ENCODE data around the gene USP31.
A peak's percentile ranks its signal among the peaks of the same experiment; 100 is the strongest.

Gene USP31

DNA sequence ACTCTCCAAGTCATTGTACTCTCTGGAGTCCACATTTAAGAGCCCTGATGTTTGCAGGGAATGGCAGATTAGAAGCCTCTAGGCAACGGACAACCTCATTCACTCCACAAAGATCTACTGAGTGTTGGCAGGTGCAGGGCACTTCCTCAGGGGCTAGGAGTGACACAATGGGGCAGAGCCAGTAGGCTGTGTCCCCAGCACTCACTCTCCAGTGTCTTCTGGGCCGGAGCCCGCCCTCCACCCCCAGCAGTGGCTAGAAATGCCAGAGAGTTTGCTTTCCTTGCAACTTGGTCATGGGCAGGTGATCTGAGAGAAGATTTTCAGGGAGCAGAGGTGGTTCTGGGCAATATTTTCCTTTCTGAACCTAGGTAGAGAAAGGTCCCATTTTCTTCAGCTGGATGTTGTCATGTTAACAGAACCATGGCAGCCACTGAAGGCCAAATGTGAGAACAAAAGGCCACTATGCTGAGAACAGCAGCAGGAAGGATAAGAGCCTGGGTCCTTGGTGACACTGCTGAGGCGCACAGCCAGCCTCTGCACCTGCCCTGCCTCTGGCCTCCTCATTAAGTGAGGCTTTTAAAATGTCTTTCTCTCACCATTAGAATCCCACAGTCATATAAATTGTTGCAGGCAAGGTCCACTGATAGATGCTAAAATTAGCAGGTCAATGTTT is 96.2 kb downstream of the USP31 start:
- DNase-seq, result no peak

- no peak for DNase-seq
These were observed 97.0 kb downstream of the USP31 start for GRCh38 chr16:23052221-23052620.

- peak; percentile 57 for DNase-seq
These were observed 97.7 kb downstream of the USP31 start for GRCh38 chr16:23051587-23051986.

DNA sequence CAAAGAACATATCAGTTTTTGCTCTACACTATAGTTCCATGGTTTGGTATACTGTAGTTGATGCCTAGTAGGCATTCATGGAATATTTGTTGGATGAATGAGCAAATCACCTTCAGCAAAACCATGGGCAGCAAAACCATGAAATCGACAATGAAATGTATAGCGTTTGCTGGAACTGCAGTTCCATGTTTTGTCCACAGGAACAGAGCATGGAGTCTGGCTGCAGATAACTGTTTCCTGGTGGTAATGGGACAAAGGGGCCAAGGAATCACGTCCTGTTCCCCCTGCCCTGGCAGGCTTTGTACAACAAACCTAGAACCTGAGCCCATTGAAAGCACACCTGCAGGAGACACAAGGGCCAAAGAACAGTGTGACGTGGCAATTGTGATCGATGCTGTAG is 101.1 kb downstream of the USP31 start:
- no peak for DNase-seq

DNA sequence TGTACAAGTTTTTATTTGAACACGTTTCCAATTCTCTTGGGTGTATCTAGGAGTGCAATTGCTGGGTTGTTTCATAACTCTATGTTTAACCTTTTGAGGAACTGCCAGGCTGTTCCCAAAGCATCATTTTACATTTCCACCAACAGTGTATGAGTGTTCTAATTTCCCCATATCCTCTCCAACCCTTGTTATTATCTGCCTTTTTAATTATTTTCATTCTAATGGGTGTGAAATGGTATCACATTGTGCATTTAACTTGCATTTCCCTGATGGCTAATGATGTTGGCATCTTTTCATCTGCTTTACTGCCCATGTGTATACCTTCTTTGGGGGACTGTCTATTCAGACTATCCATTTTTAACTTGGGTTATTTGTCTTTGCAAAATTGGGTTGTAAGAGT is 104.2 kb downstream of the USP31 start:
- DNase-seq, result no peak

- no peak for DNase-seq
These were observed 109.0 kb downstream of the USP31 start for GRCh38 chr16:23040246-23040645.

DNA sequence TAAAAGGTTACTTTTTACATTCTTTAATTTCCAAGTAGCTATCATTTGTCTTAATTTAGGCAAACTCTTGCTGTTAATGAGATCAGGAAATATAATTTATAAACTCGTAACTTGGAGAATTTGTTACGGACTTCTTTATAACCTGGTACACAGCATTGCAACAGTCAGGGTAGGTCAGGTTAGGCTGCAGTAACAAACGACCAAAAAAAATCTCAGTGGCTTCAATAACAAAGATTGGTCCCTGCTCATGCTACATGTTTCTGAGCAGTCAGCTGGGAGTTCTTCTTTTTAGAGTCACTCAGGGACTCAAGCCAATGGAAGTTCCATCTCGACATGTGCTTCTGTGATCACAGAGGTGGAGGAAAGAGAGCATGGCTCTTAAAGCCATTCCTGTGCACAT is 110.1 kb downstream of the USP31 start:
- no peak for DNase-seq

DNA sequence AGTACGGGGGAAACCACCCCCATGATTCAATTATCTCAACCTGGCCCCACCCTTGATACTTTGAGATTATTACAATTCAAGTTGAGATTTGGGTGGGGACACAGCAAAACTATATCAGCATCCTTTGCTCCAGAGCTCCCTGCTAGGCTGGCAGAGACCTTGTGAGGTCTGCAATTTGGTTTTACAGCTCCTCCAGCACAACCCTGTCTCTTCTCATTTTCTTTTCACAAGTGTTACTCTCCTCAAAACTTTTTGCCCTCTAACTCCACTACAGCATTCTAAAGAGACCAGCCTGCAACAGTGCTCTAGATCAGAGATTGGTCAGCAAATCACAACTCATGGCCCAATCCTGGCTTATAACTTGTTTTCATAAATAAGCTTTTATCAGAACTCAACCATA is 114.0 kb downstream of the USP31 start:
- no peak for DNase-seq

DNA sequence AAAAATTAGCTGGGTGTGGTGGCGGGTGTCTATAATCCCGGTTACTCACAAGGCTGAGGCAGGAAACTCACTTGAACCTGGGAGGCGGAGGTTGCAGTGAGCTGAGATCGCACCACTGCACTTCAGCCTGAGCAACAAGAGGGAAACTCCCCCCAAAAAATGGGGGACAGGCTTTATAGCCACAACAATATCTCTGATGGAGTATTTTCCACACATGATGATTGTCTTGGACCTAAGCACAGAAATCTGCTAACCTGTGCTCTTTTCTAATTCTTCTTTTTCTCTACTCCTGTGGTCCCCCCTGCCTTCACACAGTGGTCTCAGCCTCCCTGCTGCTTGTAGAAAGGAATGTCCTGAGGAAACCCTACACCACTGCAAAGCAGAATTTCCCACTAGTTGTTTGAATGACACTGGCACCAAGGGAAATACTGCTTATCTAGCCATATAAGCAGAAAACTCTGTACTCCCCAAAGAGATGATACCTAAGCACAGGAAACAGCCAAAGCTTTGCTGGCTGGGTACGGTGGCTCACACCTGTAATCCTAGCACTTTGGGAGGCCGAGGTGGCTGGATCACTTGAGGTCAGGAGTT is 117.6 kb downstream of the USP31 start:
- DNase-seq, result no peak

DNA sequence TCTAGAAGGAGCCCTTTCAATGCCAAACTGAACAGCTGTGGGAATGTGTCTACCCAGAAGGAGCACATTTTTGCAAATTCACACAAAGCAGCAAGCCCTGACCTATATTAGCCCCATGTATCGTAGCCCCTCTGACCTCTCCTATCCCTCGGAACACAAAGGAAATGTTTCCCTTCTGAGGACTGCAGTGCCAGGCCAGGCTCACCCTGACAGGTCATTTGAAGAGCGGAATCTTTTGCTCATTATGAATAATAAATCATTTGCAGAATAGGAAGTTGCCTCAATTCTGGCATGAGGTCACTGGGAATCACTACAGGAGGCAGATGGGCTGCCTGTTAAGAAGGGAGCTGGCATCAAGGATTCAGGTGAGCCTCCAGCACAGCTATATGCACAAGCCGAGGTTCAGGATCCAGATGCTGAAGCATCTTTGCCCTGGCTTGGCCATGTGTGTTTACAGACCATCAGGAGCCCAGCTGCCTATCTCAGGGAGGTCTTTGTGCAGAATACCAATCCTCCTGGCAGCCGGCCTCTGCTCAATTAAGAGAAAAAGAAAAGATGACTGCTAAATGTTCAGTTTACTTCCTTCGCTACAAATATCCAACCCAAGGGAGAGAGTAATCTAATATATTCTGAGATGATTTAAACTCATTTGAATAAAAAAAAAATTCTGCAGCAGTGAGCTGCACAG is 119.4 kb downstream of the USP31 start:
- peak; percentile 24 for DNase-seq

GRCh38 chr16:23027386-23027785 is 121.9 kb downstream of the USP31 start:
- DNase-seq, result no peak

DNA sequence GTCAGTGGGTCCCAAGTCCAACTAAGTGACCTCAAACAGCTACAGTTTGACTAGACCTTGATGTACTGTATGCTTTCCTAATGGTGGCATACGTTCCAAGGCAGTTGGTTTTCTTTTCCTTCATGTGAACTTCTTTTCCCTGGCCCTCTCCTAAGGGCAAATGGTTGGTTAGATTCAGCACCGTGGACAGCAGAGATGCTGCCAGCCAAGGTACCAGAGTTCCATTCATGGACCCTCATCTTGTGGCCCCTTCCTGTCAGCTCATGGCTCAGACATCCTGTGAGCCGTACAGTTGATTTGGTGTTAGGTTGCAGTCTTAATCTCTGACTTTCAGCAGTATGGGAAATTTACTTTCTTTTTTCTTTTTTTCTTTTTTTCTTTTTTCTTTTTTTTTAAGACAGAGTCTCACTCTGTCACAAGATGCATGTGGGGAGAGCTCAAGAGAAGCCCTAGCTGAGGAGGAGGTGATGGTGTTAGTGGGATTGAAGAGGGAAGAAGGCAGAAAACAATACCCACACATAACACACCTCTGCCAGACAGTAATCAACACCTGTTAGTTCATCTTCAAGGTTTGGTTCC is 122.4 kb downstream of the USP31 start:
- peak; percentile 32 for DNase-seq

GRCh38 chr16:23025692-23026307 is 123.5 kb downstream of the USP31 start:
- DNase-seq, result peak; percentile 14

GRCh38 chr16:23024044-23024443 is 125.2 kb downstream of the USP31 start:
- no peak for DNase-seq

DNA sequence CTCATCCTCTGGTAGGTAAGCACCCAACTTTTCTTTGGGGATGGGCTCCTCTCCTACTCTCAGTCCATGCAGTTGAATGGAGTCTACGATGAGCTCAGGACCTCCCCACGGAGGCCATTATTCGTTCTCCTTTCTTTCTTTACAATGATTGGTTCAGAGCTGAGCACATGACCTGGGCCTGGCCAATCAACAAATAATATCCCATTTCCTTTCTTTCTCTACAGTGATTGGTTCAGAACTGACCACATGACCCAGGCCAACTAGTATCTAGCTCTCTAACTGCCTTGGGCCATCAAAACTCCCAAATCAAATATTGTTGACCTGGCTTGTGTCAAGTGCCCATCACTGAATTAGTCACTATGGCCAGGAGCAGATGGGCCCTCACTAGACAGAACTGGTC is 129.2 kb downstream of the USP31 start:
- no peak for DNase-seq

DNA sequence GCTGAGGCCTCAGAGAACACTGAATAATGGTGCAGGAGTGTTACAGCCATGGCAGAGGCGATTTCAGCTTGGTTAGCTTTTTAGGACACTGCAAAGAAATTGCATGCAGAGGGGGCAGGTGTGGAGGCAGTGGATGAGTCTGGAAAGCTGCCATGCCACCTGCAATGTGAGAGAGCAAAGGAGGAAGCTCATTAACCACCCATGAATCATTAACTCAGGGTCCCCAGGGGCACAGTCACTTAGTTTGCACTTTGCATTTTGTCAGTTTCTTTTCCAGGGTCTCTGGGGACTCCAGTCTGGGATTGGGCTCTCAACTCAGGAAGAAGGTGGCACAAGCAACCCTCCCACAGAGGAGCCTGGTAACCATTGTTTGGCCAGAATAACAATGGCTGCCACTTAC is 132.9 kb downstream of the USP31 start:
- DNase-seq, result peak; percentile 25

DNA sequence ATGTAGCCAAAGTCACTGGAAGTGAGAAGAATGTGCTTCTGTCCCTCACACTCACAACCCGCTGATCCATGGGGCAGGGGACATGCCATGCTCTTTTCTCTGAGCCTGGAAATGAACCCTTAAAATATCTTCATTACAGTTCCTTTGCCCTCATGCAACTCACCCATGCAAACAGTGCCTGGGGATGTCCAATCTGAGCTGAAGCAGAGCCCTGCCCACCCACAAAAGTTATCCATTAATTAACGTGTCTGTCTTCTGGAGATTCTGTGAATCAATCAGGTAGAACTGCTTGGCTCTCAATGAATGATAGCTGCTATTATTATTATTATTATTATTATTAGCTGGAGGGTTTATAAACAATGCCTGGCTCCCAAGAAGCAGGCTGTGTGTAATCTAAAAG is 133.7 kb downstream of the USP31 start:
- no peak for DNase-seq

DNA sequence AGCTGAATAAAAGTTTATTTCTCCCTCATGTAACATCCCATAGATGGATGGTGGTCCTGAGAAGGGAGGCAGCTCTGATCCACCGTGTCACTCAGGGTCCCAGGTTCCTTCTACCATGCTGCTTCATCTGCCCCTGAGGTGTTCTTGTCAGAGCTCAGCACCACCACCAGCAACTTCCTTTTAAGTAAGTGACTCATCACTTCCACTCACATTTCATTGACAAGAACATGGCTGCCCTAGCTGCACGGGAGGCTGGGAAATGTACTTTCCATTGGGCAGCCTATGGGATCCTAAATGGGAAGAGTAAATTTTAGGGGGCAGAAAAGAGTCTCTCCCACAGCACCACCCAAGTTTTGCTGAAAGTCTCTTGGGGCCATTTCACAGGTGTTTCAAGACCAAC is 134.7 kb downstream of the USP31 start:
- DNase-seq, result no peak
